Loucy (cell line): ENCODE results near the gene KNSTRN.

Experiments used
- H2AFZ ChIP-seq: fragments of 200-600 bp; sonication (generic); 2 replicates; pipeline ENCODE4 v1.6.0; 2016; ENCODE audit warnings: antibody characterized with exemption, mild to moderate bottlenecking, low read length, moderate library complexity
- H3F3A ChIP-seq: fragments of 200-600 bp; 2 replicates; pipeline ENCODE4 v1.6.0; 2016; ENCODE audit warnings: antibody characterized with exemption, low read depth, mild to moderate bottlenecking
- H3K27me3 ChIP-seq: fragments of 200-600 bp; sonication (generic); 2 replicates; pipeline ENCODE4 v1.6.1; 2014; ENCODE audit warnings: low read length, mild to moderate bottlenecking; ENCODE audit not compliant: insufficient read depth, poor library complexity, severe bottlenecking
- H3K36me3 ChIP-seq: fragments of 200-600 bp; sonication (generic); 2 replicates; pipeline ENCODE4 v1.6.1; 2016; ENCODE audit warnings: low read length; ENCODE audit not compliant: insufficient read depth
- H3K4me1 ChIP-seq: fragments of 200-600 bp; sonication (generic); 2 replicates; pipeline ENCODE4 v1.5.1; 2014; ENCODE audit warnings: low read length, mild to moderate bottlenecking; ENCODE audit not compliant: insufficient read depth, poor library complexity, severe bottlenecking
- H3K4me2 ChIP-seq: fragments of 200-600 bp; sonication (generic); 2 replicates; pipeline ENCODE4 v1.6.0; 2014; ENCODE audit warnings: antibody characterized with exemption, low read length, low read depth, mild to moderate bottlenecking; ENCODE audit not compliant: poor library complexity, severe bottlenecking
- H3K4me3 ChIP-seq: fragments of 200-600 bp; sonication (generic); 2 replicates; pipeline ENCODE4 v1.5.1; 2014; ENCODE audit warnings: low read length, mild to moderate bottlenecking, mixed read lengths; ENCODE audit not compliant: poor library complexity, severe bottlenecking
- H3K79me2 ChIP-seq: fragments of 200-600 bp; sonication (generic); 2 replicates; pipeline ENCODE4 v1.6.1; 2014; ENCODE audit warnings: low read length; ENCODE audit not compliant: insufficient read depth
- H3K9ac ChIP-seq: fragments of 200-600 bp; sonication (generic); 2 replicates; pipeline ENCODE4 v1.6.0; 2014; ENCODE audit warnings: mild to moderate bottlenecking, low read depth, low read length, moderate library complexity; ENCODE audit not compliant: poor library complexity, severe bottlenecking
- H3K9me2 ChIP-seq: fragments of 200-600 bp; sonication (generic); replicated peaks from 2 replicates; pipeline ENCODE4 v1.6.1; 2016; ENCODE audit warnings: low read depth, low read length, mixed read lengths
- H3K9me3 ChIP-seq: fragments of 200-600 bp; sonication (generic); 2 replicates; pipeline ENCODE4 v1.6.1; 2014; ENCODE audit warnings: mild to moderate bottlenecking, antibody characterized with exemption, low read length, low read depth; ENCODE audit not compliant: insufficient read depth
- H4K20me1 ChIP-seq: fragments of 200-600 bp; sonication (generic); 2 replicates; pipeline ENCODE4 v1.6.0; 2014; ENCODE audit warnings: antibody characterized with exemption, low read length, mild to moderate bottlenecking; ENCODE audit not compliant: insufficient read depth, poor library complexity, severe bottlenecking
- CTCF ChIP-seq: fragments of 200-600 bp; sonication (generic); conservative IDR thresholded peaks from 2 replicates; pipeline ENCODE4 v1.5.1; 2014; ENCODE audit warnings: mild to moderate bottlenecking, antibody characterized with exemption, low read length
- EZH2phosphoT487 ChIP-seq: fragments of 200-600 bp; IDR thresholded peaks from 2 replicates; pipeline ENCODE4 v1.6.1; 2018; ENCODE audit warnings: antibody characterized with exemption, mild to moderate bottlenecking, moderate library complexity, borderline replicate concordance

The KNSTRN gene

GRCh38 chr15:40425681-40426080 lies 43.2 kb downstream of the KNSTRN start:
- Histone ChIP-seq H3K9me2 (no peaks in the 10 kb centered on the region), H3K4me3 (no peak overlapping the region), H3K4me1 (no peaks in the 10 kb centered on the region), H4K20me1 (no peaks in the 10 kb centered on the region), H2AFZ (no peak overlapping the region), H3F3A (no peaks in the 10 kb centered on the region), H3K79me2 (no peaks in the 10 kb centered on the region), H3K36me3 (no peaks in the 10 kb centered on the region), H3K27me3 (no peaks in the 10 kb centered on the region), H3K9me3 (no peaks in the 10 kb centered on the region), H3K4me2 (no peak overlapping the region), H3K9ac (no peak overlapping the region)
- TF ChIP-seq CTCF (no peak), EZH2phosphoT487 (no peak)

GRCh38 chr15:40427188-40427587 lies 44.7 kb downstream of the KNSTRN start:
- no peak overlapping the region for H3K9ac ChIP-seq
- TF ChIP-seq CTCF (no peak), EZH2phosphoT487 (no peak)

GRCh38 chr15:40428185-40428584 lies 45.7 kb downstream of the KNSTRN start:
- no peaks in the 10 kb centered on the region for H3K79me2 ChIP-seq
- H3K9me2 ChIP-seq = no peaks in the 10 kb centered on the region
- H3K4me3 ChIP-seq = no peak overlapping the region
- no peaks in the 10 kb centered on the region for H3K9me3 ChIP-seq
- no peak overlapping the region for H3K4me2 ChIP-seq
- H4K20me1 ChIP-seq = no peaks in the 10 kb centered on the region
- no peak for TF ChIP-seq CTCF
- no peak for TF ChIP-seq EZH2phosphoT487
- H3K27me3 ChIP-seq = no peaks in the 10 kb centered on the region
- no peak overlapping the region for H2AFZ ChIP-seq
- no peaks in the 10 kb centered on the region for H3F3A ChIP-seq
- H3K4me1 ChIP-seq = no peaks in the 10 kb centered on the region
- no peak overlapping the region for H3K9ac ChIP-seq
- H3K36me3 ChIP-seq = no peaks in the 10 kb centered on the region

More at GRCh38 chr15:40427188-40427587, 44.7 kb downstream of the KNSTRN start:
- no peaks in the 10 kb centered on the region for H3K27me3 ChIP-seq
- H3K4me1 ChIP-seq = no peaks in the 10 kb centered on the region
- no peaks in the 10 kb centered on the region for H3K36me3 ChIP-seq
- no peak overlapping the region for H3K4me2 ChIP-seq
- no peak overlapping the region for H2AFZ ChIP-seq
- no peaks in the 10 kb centered on the region for H4K20me1 ChIP-seq
- H3K9me2 ChIP-seq = no peaks in the 10 kb centered on the region
- H3K79me2 ChIP-seq = no peaks in the 10 kb centered on the region
- H3K4me3 ChIP-seq = no peak overlapping the region
- no peaks in the 10 kb centered on the region for H3F3A ChIP-seq
- no peaks in the 10 kb centered on the region for H3K9me3 ChIP-seq
